Adipocyte (in vitro differentiated cells): ENCODE results near the gene PRR15.

Source experiments
- DNase-seq: peaks from one replicate; pipeline ENCODE4 v3.0.0-alpha.2; 2015; ENCODE audit warnings: low read depth
- H3K27me3 ChIP-seq: replicated peaks from 2 replicates; pipeline ENCODE4 v1.7.0; 2013; ENCODE audit warnings: mild to moderate bottlenecking, low read length, moderate library complexity; ENCODE audit not compliant: control insufficient read depth, insufficient read depth
- H3K36me3 ChIP-seq: 2 replicates; pipeline ENCODE4 v1.7.0; 2013; ENCODE audit warnings: low read length, mild to moderate bottlenecking, moderate library complexity; ENCODE audit not compliant: control insufficient read depth, insufficient read depth, severe bottlenecking
- H3K4me1 ChIP-seq: 2 replicates; pipeline ENCODE4 v1.7.0; 2013; ENCODE audit warnings: mild to moderate bottlenecking, low read length, moderate library complexity; ENCODE audit not compliant: control insufficient read depth, insufficient read depth
- H3K4me3 ChIP-seq: 2 replicates; pipeline ENCODE4 v1.7.0; 2013; ENCODE audit warnings: mild to moderate bottlenecking, low read length, moderate library complexity
- H3K9ac ChIP-seq: 2 replicates; pipeline ENCODE4 v1.7.0; 2013; ENCODE audit warnings: mild to moderate bottlenecking, low read length, moderate library complexity
- H3K9me3 ChIP-seq: 2 replicates; pipeline ENCODE4 v1.7.0; 2013; ENCODE audit warnings: mild to moderate bottlenecking, low read length, moderate library complexity; ENCODE audit not compliant: control insufficient read depth

PRR15 gene

DNA sequence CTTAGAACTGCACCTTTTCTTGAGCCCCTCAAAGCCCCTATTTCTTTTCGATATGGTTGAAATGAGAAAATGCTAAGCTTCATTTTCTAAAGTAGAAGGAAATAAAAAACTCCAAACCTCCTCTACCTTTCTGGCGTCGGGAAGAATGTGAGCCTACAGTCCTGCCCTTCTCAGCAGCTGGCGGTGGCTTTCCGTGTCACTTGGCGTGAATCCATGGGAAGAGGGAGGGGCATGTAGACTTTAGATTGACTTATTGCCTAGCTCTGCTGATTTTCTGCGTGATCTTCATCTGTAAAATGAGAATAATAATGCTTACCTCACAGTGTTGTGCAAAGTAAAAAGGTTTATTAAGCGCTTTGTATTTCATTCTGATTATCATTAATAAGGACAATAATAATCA, 35.0 kb downstream of the PRR15 start:
- Histone ChIP-seq H3K27me3 (no peaks in the 10 kb centered on the region), H3K9me3 (no peaks in the 10 kb centered on the region), H3K9ac (no peak overlapping the region), H3K4me1 (peaks cover 15% of the 10 kb centered on the region), H3K4me3 (no peak overlapping the region), H3K36me3 (no peaks in the 10 kb centered on the region)
- no peak for DNase-seq

DNA sequence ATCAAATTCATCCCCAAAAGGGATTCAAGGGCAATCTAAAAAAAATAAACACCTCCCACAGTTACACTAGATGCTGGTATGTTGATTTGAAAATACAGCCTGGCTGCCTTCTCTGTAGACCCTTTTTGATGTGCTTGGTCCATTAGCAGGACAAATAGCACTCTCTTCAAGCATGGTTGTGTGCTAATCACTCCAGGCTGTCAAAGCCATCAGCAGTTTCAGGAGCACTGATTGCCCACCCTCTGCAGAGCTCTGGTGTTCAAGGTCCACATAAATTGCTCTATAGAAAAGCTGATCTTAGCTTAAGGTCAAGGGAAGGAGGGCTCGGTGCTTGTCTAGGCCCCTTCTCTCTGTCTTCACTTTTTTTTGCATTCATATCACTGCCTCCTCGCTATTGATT, 35.4 kb downstream of the PRR15 start:
- no peak for DNase-seq

DNA sequence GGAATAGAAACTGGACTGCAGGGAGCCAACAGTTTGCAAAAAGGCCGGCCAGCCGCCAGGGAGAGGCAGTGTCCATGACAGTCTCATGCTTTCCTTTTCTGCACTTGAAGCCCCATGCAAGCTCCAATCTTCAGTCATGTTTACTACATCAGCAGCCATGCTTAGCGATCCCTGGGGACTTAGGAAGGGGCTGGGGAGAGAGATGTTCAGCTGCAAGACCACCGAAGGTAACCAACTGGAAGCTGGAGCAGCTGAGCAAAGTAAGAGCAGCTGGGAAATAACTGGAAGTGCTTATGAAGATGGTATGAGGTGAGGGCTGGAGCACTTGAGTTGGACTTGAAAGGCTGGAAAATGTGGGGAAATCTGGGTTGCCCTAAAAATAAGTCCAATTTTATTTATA, 37.0 kb downstream of the PRR15 start:
- Histone ChIP-seq H3K36me3 (no peaks in the 10 kb centered on the region), H3K9me3 (no peaks in the 10 kb centered on the region), H3K4me3 (no peak overlapping the region), H3K4me1 (peaks cover 17% of the 10 kb centered on the region), H3K27me3 (no peaks in the 10 kb centered on the region), H3K9ac (no peak overlapping the region)
- DNase-seq, result no peak

More for the DNA sequence above, 35.4 kb downstream of the PRR15 start:
- H3K36me3 ChIP-seq, result no peaks in the 10 kb centered on the region
- H3K4me1 ChIP-seq, result peaks cover 14% of the 10 kb centered on the region
- no peak overlapping the region for H3K9ac ChIP-seq
- H3K4me3 ChIP-seq, result no peak overlapping the region
- H3K9me3 ChIP-seq, result no peaks in the 10 kb centered on the region
- H3K27me3 ChIP-seq, result no peaks in the 10 kb centered on the region

DNA sequence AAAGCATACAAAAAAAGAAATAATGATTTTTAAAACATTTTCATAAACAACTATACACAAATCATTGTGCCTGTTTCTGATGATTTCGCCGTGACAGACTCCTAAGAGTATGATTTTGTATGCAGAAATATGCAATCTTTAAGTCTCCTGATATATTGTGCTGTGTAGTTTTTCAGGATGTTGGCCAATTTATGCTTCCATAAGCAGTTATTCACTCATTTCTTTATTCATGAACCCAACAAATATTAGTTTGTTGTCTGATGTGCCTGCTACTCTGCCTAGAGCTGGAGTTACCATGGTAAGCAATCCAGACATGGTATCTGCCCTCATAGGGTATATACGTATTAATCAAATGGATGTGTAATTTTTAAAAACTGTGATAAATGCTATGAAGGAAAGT, 40.4 kb downstream of the PRR15 start:
- DNase-seq, result no peak
- H3K4me1 ChIP-seq, result peaks cover 37% of the 10 kb centered on the region
- H3K4me3 ChIP-seq, result no peak overlapping the region
- H3K36me3 ChIP-seq, result no peaks in the 10 kb centered on the region
- no peak overlapping the region for H3K9ac ChIP-seq
- H3K9me3 ChIP-seq, result no peaks in the 10 kb centered on the region
- no peaks in the 10 kb centered on the region for H3K27me3 ChIP-seq

DNA sequence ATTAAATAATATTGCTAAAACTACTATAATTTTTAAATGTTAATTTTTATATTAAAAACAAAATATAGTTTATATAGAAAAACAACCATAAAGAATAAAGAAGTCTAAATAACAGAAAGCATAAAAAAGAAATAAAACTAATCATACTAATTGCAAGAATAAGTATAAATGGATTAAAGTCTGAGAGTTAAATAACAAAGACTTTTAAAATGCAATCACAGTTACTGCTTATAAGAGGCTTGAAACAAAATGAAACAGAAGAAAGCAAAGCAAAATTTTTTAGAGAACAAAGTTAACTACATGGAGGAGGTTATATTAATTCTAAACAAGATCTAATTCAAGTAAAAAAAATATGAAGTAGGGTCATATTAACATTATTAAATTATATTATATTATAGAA, 41.1 kb downstream of the PRR15 start:
- Histone ChIP-seq H3K4me3 (no peak overlapping the region), H3K36me3 (no peaks in the 10 kb centered on the region), H3K9ac (no peak overlapping the region), H3K27me3 (no peaks in the 10 kb centered on the region), H3K9me3 (no peaks in the 10 kb centered on the region), H3K4me1 (peaks cover 43% of the 10 kb centered on the region)
- no peak for DNase-seq

DNA sequence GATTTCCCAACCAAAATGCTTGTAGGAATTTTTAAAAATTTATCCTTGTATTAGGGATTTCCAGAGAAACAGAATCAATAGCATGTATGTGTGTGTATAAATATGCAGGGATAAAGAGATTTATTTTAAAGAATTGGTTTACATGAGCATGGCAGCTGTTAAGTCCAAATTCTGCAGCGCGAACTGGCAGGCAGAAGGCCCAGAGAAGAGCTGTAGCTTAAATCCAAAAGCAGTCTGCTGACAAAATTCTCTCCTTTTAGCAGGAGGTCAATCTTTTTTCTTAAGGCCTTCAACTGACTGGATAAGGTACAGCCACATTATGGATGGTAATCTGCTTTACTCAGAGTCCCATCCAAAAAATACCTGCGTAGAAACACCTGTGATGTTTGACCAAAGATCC, 42.0 kb downstream of the PRR15 start:
- Histone ChIP-seq H3K4me1 (peaks cover 53% of the 10 kb centered on the region), H3K9me3 (no peaks in the 10 kb centered on the region), H3K9ac (peak overlapping the region; percentile 74), H3K27me3 (no peaks in the 10 kb centered on the region), H3K4me3 (peak overlapping the region; percentile 16), H3K36me3 (no peaks in the 10 kb centered on the region)
- peak; percentile 24 for DNase-seq

DNA sequence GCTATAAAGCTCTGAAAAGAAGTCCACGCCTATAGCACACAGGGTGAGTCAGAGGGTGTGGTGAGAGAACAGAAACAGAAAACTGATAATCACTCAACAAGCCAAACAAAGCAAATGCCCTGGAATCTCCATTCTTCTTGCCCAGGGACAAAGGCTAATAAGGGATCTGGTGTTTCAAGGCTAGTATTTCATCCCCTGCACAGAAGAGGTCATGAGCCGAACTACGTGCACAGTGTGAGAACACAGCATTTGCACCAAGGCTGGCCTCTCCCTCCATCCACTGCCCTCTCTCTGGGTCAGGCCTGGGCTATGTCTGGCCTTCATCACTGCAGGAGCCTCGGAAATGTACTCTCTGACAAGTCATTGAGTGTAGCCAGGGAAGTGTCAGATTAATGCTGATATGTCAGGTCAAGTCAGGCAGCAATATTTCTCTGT, 42.7 kb downstream of the PRR15 start:
- Histone ChIP-seq H3K27me3 (no peaks in the 10 kb centered on the region), H3K9ac (peak overlapping the region; percentile 74), H3K4me1 (peaks cover 59% of the 10 kb centered on the region), H3K9me3 (no peaks in the 10 kb centered on the region), H3K36me3 (no peaks in the 10 kb centered on the region), H3K4me3 (no peak overlapping the region)
- DNase-seq, result peak; percentile 91

DNA sequence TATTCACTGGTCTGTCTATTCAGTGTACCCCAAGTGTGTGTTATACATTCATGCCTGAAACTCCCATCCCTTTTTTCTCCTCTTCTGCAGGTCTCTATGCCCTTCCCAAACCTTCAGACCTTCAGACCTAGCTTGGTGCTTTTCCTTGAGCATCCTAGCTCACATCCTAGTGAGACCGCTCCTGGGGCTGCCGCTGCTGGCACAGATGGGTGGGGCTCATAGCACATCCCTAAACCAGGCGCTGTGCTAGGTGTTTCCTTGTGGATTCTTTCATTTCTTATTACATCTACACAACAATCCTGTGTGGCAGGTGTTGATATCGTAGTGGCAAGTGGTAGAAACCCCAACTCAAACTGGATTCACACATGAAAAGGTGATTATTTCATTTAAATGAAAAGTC, 43.2 kb downstream of the PRR15 start:
- H3K36me3 ChIP-seq, result no peaks in the 10 kb centered on the region
- H3K9me3 ChIP-seq, result no peaks in the 10 kb centered on the region
- H3K27me3 ChIP-seq, result no peaks in the 10 kb centered on the region
- H3K4me1 ChIP-seq, result peaks cover 64% of the 10 kb centered on the region
- DNase-seq, result no peak
- H3K9ac ChIP-seq, result peak overlapping the region; percentile 49
- no peak overlapping the region for H3K4me3 ChIP-seq

DNA sequence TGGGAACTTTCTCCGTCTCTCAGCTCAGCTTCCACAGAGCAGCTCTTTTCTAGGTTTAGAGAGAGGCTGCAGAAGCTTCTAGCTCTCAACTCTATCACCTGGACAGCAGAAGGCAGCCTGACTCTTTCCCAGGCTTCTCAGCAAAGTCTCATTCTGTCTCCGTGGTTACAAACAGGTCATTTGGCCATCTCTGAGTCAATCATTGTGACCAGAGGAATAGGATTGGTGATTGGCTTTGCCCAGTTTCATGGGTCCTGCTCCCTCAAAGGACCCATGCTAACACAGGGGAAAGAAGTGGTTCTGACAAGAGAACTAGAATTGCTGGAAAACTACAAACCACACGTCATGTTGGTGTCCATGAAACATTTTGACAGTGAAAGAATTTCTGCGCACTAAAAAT, 43.6 kb downstream of the PRR15 start:
- Histone ChIP-seq H3K36me3 (no peaks in the 10 kb centered on the region), H3K4me3 (no peak overlapping the region), H3K4me1 (peaks cover 68% of the 10 kb centered on the region), H3K27me3 (no peaks in the 10 kb centered on the region), H3K9me3 (no peaks in the 10 kb centered on the region), H3K9ac (no peak overlapping the region)
- no peak for DNase-seq

DNA sequence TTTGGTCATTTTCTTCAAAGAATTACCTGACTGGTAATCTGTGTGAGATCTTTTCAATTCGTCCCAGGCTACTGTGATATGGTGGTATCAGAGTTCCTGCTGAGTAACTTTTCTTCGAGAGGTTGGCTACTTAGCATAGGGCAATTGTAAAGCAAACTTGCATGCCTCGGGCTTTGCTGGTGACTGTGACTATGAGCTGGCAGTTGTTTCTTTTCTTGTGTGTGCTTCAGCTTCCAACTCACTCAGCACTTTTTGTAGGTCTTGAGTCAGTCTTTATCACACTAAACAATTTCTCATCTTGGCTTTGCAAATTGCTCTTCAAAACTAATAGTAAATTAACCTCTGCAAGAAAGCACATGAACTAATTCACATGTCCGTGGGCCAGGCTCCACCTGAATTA, 44.3 kb downstream of the PRR15 start:
- H3K9me3 ChIP-seq, result no peaks in the 10 kb centered on the region
- peak overlapping the region; percentile 16 for H3K9ac ChIP-seq
- peak; percentile 58 for DNase-seq
- no peaks in the 10 kb centered on the region for H3K36me3 ChIP-seq
- H3K4me3 ChIP-seq, result no peak overlapping the region
- H3K27me3 ChIP-seq, result no peaks in the 10 kb centered on the region
- peaks cover 75% of the 10 kb centered on the region for H3K4me1 ChIP-seq

DNA sequence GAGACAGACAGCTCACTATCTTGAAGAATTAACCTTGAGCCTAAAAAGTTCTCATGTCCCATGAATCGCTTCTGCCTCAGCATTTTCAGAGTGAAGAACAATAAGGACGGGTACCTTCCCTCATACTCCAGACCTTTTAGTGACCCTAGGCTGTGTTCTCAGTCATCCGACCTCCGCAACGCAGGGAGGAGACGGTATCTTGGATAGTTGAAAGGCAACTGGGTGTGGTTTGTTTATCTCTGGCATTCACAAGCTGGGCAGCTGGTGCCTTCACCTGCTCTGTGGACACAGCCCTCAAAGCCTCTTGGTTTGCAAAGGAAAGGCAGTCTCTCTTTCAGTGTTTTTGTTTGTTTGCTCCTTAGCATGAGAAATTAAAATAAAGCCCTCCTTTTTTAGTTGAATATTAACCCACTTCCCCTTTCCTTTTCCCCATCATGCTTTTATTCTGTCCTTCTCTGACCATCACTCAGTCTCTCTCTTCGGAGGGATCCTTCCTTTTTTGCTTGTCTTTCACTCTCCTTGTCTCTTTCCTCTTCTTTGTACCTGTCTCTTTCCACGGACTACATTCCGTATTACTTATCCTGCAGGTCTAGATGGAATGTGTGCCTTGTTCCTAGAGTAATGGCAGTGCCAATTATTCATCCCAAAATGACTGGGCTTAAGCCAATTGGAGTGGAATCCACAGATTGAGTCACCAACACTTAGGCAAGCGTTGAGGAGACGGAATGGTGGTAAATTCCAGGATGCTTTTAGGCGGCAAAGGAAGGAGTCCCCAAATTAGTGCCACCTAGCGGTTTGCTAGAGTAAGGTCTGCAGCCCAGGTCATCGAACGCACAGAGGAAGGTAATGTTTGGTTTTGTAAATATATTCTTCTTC, 45.8 kb downstream of the PRR15 start:
- no peaks in the 10 kb centered on the region for H3K27me3 ChIP-seq
- DNase-seq, result peak; percentile 20
- peak overlapping the region; percentile 31 for H3K9ac ChIP-seq
- H3K4me1 ChIP-seq, result peaks cover 89% of the 10 kb centered on the region
- H3K9me3 ChIP-seq, result no peaks in the 10 kb centered on the region
- no peaks in the 10 kb centered on the region for H3K36me3 ChIP-seq
- peak overlapping the region; percentile 1 for H3K4me3 ChIP-seq

DNA sequence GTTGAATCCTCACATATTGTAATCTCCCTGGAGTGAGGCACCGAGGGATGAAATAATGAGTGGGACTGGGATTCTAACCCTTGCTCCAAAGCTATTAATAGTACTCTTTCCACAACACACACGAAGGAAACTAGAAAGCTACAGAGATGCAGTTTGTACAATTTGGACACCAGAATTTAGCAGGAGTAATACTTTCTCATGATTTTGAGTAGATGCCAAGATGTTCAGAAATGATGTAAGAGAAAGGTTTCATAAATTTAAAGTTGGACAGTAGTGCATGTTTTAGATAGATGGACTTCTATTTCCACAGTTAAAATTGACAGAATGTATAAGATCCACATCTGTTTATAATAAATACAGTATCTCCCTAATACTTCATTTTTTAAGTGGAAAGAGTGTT, 46.5 kb downstream of the PRR15 start:
- no peak overlapping the region for H3K4me3 ChIP-seq
- peaks cover 91% of the 10 kb centered on the region for H3K4me1 ChIP-seq
- peak overlapping the region; percentile 31 for H3K9ac ChIP-seq
- H3K27me3 ChIP-seq, result no peaks in the 10 kb centered on the region
- no peaks in the 10 kb centered on the region for H3K9me3 ChIP-seq
- peak; percentile 64 for DNase-seq
- no peaks in the 10 kb centered on the region for H3K36me3 ChIP-seq
